NCI-H2227 (cell line): Measurements from ENCODE around the gene HCCS.

Source experiments
- DNase-seq: peaks from one replicate; lab custom pipeline; 2025; ENCODE audit not compliant: unreplicated experiment; lab: John Stamatoyannopoulos, UW

HCCS gene

DNA sequence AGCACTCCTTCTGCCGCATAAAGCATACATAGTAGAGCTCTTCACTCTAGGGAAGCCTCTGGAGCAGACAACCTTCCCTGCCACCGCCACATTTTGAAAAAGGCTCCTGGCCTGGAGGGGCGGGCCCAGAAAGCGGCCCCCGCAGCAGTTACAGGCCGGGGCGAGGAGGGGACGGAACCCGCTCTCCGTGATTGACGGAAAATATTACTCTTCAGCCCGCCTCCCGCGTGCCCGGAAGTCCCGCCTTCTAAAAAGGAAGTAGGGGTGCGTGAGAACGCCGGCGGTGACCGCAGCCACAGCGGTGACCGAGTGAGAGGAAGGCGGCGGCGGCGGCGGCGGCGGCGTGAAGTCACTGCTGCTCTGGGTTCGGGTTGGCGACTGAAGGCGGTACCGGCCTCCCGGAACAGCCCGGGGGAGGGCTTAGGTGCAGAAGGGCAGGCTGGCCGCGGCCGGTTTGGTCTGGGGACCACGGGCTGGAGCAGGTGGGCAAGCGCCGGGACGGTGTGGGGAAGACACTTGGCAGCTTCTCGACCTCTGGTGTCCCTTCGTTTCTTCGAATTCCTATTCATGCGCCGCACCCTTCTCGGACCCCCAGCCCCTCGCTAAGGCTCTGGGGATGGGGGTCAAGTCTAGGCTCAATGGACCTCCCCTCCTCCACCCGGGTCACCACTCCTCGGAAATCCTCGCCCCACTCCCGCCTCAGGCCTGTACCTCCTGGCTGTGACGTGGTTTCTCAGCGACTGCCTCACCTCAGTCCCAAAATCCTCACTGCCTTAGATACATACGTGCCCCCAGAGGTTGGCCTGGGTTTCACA, at the start of gene HCCS:
Gene HCCS, plus strand, starts transcription at position 296 of the 815 bp plus-strand sequence. CDS start 729 bp downstream, outside the sequence.
- peak; percentile 94 for DNase-seq

DNA sequence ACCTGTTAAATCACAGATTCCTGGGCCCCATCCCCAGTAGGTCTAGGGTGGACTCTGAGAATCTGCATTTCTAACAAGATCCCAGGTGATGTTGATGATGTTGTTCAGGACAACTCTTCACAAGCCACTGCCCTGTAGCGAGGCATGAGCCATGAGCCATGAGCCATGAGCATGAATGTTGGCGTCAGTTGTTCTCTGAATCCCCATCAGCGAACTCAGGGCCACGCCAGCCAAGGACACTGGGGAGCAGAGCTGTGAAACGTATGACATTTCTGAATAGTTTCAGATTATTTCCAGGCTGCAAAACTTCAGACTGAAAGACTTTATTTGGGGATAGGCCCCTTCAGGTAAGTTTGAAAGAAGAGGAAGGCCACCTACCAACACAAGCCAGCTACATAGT, 46.9 kb upstream of the HCCS start:
- no peak for DNase-seq

DNA sequence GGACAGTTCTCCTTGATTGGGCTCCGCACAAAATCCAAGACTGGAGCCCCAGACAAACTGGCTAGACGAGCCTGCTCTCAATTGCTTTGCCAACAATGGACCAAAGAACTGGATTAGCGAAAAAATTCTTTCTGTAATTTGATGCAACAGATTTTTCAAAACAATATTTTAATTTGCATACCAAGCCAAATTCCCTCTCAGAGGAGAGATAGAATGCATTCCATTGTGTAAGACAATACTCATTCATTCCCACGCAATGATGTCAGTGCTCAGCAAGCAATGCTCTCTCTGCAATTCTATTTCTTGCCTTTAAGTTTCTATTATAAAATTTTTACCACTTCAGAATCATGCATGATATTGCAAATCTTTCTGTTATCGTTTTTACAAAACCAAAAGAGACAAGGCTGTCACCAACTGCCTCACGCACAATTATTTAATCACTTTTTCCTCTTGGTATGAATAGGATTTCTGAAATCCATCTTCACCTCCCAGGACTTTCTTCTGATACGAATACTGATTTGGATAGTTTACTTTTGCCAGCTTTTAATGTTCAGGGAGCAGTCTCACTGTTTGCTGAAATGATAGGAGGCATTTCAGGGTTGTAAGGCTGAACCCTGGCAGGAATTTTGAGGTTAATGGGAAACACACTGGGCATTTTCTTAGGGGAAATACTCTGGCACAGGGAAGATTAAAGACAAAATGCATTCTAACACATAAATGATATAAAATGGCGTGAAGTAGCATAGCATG, 46.1 kb upstream of the HCCS start:
- no peak for DNase-seq

DNA sequence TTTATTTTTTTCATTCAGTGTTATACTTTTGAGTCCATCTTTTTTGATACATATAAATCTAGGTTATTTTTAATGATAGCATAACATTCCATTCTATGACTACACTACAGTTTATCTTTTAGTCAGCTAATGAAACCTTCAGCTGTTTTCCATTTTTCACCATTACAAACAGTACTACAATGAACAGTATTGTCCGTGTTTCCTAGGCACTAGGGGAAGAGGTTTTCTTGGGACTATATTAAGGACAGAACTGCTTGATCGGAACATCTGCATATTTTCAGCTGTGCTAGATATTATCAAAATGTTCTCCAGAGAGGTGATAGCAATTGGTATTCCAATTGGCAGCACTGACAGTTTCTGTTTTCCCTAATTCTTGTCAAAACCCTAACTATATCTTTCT, 44.3 kb upstream of the HCCS start:
- no peak for DNase-seq

DNA sequence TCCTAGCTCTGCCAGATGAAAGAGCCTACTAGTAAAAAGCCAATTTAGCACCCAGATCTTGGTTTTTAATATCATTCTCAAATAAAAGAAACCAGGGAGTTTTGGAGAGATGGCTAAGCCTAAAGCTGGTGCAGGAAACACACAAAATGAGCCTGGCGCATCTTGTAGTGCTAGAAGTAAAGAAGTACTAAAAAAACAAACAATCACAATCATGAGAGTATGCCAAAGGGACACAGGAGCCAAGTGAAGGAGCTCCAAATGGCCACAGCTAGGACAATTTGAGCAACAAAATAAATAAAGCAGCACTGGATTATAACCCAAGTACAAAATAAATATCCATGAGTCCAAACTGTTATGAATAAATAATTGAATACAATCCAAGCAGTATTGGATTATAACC, 37.8 kb upstream of the HCCS start:
- DNase-seq, result no peak

DNA sequence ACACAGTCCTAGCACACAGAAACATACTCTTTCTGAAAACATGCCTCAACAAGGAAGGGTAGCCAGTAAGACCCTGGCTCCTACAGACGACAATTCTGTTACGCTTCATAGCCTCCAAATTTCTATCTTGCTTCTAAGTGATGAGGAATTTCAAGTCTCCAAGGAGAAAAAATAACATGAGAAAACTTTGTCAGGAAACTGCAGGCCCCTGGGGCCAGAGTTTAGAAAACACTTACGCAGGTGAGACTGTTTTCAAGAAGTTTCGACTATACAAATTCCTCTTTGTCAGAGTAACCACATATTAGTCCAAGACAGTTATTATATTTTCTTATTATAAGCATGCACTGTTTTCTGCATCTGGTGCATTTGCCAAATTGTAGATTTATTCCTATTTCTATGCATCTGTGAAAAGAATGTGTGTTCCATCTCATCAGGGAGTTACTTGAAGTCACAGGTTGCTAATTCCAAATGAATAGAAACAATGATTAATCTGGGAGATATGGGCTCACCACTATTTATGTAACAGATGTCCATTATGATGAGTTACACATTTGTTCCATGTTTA, 30.3 kb upstream of the HCCS start:
- DNase-seq, result no peak

DNA sequence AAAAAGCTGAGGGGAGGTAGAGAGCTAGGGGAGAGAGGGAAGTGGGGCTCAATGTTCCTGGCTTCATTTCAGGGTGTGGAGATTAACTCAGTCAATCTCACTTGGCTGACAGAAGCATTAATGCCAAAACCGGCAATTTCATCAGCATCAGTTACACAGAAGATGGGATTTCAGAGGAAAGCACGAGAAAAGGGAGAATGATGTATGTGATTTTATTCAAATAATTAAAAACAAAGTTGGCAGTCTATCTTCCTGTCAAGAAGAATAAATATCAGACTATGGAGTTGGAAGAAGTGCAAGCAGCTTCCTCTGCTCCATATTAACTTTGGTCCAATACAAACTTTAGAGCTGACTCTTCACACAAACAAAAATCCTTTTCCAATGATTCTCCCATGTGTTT, 29.6 kb upstream of the HCCS start:
- no peak for DNase-seq

DNA sequence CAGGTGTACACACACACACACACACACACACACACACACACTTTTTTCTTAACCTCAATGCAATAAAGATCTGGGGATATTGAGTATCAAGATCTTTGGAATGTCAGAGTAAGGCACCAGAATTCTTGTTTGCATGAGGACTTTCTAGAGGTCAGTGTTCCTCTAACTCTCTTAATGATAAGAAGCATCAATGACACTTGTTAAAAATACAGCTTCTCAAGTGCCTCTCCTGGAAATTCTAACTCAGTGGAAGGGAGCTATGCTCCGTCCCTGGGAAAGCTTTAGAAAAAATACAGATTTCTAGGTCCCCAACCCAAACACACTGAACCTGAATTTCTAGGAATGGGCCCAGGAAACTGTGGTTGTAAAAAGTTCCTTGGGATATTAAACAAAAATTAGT, 25.8 kb upstream of the HCCS start:
- DNase-seq, result no peak

DNA sequence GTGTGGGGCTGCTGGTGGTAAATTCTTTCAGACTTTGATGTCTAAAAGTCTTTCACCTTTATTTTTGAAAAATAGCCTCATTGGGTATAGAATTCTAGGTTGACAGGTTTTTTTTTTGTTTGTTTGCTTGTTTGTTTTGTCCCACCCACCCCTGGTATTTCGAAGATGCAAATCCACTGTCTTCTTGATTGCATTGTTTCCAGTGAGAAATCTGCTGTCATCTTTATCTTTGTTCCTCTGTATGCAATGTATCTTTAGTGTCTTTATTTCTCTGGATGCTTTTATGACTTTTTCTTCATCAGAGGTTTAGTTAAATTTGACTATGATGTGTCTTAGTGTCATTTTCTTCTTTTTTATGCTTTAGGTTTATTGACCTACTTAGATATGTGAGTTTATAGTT, 21.3 kb upstream of the HCCS start:
- no peak for DNase-seq

DNA sequence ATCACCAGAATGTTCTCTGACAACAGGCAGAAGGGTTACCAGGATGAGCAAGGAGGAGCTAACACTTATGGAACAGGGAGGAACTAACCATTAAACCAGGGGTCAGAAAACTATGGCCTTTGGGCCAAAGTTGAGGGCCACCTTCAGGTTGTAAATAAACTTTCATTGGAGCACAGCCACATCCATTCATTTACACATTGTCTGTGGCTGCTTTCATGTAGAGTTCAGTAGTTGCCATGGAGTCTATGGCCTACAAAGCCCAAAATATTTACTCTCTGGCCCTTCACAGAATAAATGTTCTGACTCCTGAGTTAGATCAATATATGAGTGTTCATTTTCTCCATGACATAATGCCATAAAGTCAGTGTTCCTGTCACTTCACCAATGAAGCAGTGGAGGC, 13.2 kb upstream of the HCCS start:
- no peak for DNase-seq

DNA sequence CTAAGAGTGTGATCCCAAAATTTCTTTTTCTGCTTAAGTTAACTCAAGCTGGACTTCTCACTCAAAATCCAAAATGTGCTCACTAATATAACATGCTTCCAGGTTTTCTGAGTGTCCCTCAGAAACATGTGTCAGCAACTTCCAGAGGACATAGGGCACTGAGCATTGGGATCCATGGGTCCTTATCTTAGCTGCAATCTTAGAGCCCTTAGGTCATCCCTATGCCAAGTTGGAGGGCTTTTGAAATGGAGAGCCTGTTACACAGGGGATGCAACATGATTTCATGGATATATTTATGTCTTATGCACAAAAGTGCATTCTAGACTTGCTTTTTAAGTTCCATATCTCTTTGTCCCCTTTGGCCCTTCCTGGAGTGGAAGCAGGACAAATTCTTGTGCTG, 11.7 kb upstream of the HCCS start:
- no peak for DNase-seq

DNA sequence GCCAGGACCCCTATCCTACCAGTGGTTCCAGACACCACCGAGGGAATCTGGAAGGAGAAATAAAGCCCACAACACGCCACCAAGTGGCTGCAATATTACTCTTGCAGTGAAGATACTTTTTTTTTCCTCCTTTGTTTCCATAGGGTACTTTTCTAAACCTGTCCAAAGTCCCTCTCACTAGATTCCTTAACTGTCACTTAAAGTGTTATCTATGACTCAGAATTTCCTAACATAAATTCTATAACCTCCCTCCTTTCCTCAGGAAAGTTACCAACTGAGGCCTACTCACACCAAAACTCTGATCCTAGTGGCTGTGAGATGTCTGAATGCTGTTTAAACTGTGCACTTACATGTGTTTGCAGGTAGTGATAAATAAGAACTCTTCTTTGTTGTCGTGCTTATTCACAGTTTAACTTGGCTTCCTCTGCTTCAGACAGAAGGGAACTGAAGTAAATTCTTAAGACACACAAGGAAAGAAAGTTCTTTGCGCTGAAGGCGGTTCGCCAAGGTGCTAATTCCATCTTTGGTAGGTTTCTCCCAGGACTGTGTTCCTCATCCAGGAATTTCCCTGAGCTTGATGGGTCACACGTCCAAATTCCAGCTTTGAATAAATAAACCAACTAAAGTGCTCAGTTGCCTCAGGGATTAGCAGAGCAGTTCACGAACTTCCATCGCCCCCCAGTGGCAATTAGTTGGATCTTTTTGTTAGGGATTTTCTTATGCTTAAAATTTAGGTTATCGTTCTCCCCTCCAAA, 10.7 kb upstream of the HCCS start:
- peak; percentile 14 for DNase-seq

DNA sequence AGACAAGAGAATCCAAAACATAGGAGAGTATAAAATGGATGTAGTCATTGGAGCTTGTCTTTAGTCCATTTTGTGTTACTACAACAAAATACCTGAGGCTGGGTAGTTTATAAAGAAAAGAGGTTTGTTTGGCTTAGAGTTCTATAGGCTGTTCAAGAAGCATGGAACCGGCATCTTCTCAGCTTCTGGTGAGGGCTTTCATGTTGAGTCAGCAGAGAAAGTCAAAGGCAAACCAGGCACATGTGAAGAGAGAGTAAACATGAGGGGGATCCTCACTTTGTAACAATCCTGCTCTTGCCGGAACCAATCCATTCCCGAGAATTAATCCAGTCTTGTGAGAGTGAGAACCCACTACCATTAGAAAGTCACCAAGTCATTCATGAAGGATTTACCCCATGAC, 8.1 kb upstream of the HCCS start:
- no peak for DNase-seq

DNA sequence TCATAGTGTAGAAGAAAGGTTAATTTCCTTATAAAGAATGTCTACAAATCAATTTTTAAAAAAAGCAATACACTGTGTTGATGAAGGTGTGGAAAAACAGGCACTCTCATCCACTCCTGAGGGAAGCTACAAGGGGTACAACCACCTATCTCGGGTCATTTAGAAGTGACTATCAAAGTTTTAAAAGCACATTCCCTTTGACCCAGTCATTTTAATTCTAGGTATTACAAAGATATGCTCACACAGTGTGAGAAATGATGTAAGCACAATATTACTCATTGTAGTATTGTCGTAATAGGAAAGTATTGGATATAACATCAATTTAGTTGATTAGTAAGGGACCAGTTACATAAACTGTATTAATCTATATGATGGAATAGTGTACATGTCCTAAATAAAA, 7.4 kb upstream of the HCCS start:
- no peak for DNase-seq

DNA sequence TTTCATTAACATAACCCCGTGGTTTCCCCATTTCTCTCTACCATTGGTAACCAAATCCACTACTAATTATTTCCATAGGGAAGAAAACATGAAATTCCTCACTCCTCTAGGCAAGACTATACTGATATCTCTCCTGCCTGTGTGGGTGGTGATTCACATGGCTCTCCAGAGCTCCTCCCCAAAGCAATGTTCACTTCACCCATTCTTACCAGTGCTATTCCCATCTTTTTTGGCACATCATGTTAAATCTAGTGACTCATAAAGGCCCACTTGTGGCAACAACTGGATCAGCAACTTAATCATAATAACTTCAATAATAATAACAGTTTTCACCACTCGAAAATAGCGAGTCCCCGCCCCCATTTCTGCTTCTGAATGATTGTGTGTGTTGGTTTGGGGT, 6.1 kb upstream of the HCCS start:
- DNase-seq, result no peak

DNA sequence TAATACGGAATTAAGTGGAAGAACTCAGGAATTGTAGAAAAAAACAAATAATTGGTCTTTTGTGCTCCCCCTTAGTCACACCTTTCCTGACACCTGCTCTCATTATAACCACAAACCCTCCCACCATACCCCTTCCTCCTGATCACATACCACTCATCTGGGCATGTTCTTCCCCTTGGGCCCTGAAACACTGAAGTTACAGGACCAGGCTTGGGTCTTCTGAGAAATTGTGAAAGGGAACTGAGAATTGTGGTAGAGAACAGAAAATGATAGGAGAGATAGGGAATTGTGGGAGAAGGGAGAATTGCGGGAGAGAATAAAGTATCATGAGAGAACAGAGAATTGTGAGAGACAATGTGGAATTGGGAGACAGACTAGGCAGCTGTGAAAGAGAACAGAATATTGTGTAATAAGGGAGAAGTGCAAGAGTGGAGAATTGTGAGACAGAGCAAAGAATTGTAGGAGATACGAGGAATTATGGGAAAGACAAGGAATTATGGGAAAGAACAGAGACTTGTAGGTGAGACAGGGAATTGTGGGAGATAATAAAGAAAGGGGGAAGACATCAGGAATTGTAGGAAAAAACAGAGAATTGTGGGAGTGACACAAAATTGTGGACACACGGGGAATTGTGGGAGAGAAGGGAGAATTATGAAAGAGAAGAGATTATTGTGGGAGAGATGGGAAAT, 2.7 kb upstream of the HCCS start:
- DNase-seq, result no peak

DNA sequence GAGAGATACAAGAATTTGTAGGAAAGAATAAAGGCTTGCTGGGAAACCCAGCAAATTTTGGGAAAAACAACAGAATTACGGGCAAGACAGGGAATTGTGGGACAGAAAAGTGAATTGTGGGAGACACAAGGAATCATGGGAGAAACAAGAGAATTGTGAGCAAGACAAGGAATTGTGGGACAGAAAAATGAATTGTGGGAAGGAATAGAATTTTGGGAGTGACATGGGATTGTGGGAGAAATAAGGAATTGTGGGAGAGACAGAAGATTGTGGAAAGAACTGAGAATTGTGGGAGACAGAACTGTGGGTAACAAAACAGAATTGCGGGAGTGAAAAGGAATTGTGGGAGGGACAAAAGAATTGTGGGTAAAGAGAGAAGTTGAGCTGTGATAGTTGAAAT, 1.2 kb upstream of the HCCS start:
- no peak for DNase-seq

DNA sequence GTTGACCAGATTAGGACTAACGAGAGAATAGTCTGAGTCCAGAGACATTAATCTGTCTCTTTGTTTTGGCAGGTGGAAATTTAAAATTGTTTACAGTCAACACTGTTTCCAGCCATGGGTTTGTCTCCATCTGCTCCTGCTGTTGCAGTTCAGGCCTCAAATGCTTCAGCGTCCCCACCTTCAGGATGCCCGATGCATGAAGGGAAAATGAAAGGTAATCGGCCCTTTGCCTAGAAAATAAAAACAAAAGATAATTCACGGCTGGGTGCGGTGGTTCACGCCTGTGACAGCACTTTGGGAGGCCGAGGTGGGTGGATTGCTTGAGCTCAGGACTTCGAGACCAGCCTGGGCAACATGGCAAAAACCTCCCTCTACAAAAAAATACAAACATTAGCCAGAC, 815 bp downstream of the HCCS start:
- no peak for DNase-seq

DNA sequence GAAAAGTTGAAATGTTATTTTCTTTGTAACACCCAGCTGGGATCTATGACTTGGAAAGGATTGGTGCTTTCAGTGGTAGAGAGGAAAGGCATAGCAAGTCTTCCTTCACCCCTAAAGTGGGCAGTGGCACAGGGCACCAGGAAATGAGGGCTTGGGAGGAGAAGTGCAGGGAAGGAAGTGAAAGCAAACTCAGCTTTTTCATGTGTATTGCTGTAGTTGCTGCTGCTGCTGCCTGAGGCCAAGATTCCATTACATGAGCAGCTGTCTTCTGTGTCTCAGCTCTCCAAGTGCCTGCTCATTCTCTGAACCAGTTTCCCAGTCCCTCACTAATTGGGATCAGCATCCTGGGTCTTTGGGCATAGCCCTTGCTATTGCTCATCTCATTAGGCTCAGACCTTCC, 2.6 kb downstream of the HCCS start:
- no peak for DNase-seq

DNA sequence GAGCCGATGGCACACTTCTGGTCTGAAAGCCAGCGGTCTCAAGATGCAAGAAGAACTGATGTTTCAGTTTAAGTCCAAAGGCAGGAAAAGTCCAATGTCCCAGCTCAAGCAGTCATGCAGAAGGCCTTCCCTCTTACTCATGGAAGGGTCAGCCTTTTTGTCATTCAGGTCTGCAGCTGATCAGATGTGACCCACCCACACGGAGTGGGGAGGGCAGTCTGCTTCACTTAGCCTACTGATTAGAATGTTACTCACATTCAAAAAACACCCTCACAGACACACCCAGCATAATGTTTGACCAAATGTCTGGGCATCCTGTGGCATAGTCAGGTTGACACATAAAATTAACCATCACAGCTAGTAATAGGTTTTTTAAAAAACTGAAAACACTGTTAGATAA, 6.6 kb downstream of the HCCS start:
- no peak for DNase-seq
